IPS-15b (cell line): Measurements from ENCODE around the gene PRSS27.
"Not testable (repeated sequence)": the region's sequence is repeated elsewhere in the genome, so short reads cannot be mapped to it uniquely, and the experiment has no call there.

Experiments
- H3K27me3 ChIP-seq: one replicate; pipeline ENCODE4 v1.6.1; 2013; ENCODE audit warnings: low read length; ENCODE audit not compliant: control insufficient read depth, insufficient read depth
- H3K36me3 ChIP-seq: one replicate; pipeline ENCODE4 v1.6.1; 2013; ENCODE audit warnings: low read length; ENCODE audit not compliant: control insufficient read depth, insufficient read depth
- H3K4me1 ChIP-seq: one replicate; pipeline ENCODE4 v1.6.1; 2013; ENCODE audit warnings: mild to moderate bottlenecking, low read length; ENCODE audit not compliant: control insufficient read depth, insufficient read depth
- H3K4me3 ChIP-seq: one replicate; pipeline ENCODE4 v1.5.1; 2013; ENCODE audit warnings: low read depth, low read length
- H3K9ac ChIP-seq: one replicate; pipeline ENCODE4 v1.6.1; 2013; ENCODE audit warnings: low read depth, mild to moderate bottlenecking, low read length
- H3K9me3 ChIP-seq: one replicate; pipeline ENCODE4 v1.6.1; 2013; ENCODE audit warnings: mild to moderate bottlenecking, low read length; ENCODE audit not compliant: control insufficient read depth, insufficient read depth

Gene PRSS27

GRCh38 chr16:2683041-2683440 lies 37.0 kb downstream of the PRSS27 start:
- not testable (repeated sequence) for H3K36me3 ChIP-seq, H3K27me3 ChIP-seq, H3K9me3 ChIP-seq, H3K4me1 ChIP-seq
- H3K4me3 ChIP-seq, result peak overlapping the region; percentile 99
- peak overlapping the region; percentile 94 for H3K9ac ChIP-seq

GRCh38 chr16:2682209-2683021 lies 37.6 kb downstream of the PRSS27 start, which contains the start of gene KCTD5:
Gene KCTD5, plus strand, starts transcription at chr16:2682523. Its CDS starts 26 bp downstream, at chr16:2682549.
- Histone ChIP-seq H3K9me3 (no peaks in the 10 kb centered on the region), H3K4me3 (peak within 1 kb of the TSS; percentile 99), H3K27me3 (no peaks in the 10 kb centered on the region), H3K4me1 (no peaks in the 10 kb centered on the region), H3K36me3 (no peaks in the 10 kb centered on the region), H3K9ac (peak within 1 kb of the TSS; percentile 94)

GRCh38 chr16:2680360-2680759 lies 39.7 kb downstream of the PRSS27 start:
- not testable (repeated sequence) for H3K9ac ChIP-seq, H3K4me3 ChIP-seq, H3K36me3 ChIP-seq, H3K9me3 ChIP-seq, H3K4me1 ChIP-seq, H3K27me3 ChIP-seq

- not testable (repeated sequence) for H3K27me3 ChIP-seq, H3K4me3 ChIP-seq, H3K9ac ChIP-seq, H3K36me3 ChIP-seq, H3K4me1 ChIP-seq, H3K9me3 ChIP-seq
These were observed 40.1 kb downstream of the PRSS27 start for GRCh38 chr16:2679902-2680301.

- H3K4me1 ChIP-seq, H3K9me3 ChIP-seq, H3K36me3 ChIP-seq, H3K9ac ChIP-seq, H3K4me3 ChIP-seq, H3K27me3 ChIP-seq: not testable (repeated sequence)
These were observed 41.6 kb downstream of the PRSS27 start for GRCh38 chr16:2678206-2678965.

GRCh38 chr16:2676937-2677336 lies 43.1 kb downstream of the PRSS27 start:
- not testable (repeated sequence) for H3K27me3 ChIP-seq, H3K4me1 ChIP-seq, H3K36me3 ChIP-seq, H3K9ac ChIP-seq, H3K4me3 ChIP-seq, H3K9me3 ChIP-seq

GRCh38 chr16:2675714-2676113 lies 44.3 kb downstream of the PRSS27 start:
- Histone ChIP-seq H3K4me3 (no peak overlapping the region), H3K9ac (no peak overlapping the region)

GRCh38 chr16:2675021-2675420 lies 45.0 kb downstream of the PRSS27 start:
- Histone ChIP-seq H3K4me3 (no peak overlapping the region), H3K36me3 (no peaks in the 10 kb centered on the region), H3K4me1 (no peaks in the 10 kb centered on the region), H3K27me3 (no peaks in the 10 kb centered on the region), H3K9me3 (no peaks in the 10 kb centered on the region), H3K9ac (no peak overlapping the region)

More at GRCh38 chr16:2675714-2676113, 44.3 kb downstream of the PRSS27 start:
- H3K4me1 ChIP-seq, result no peaks in the 10 kb centered on the region
- H3K36me3 ChIP-seq, result no peaks in the 10 kb centered on the region
- H3K27me3 ChIP-seq, result no peaks in the 10 kb centered on the region
- no peaks in the 10 kb centered on the region for H3K9me3 ChIP-seq

GRCh38 chr16:2673066-2673999 lies 46.7 kb downstream of the PRSS27 start:
- no peak overlapping the region for H3K9ac ChIP-seq
- no peaks in the 10 kb centered on the region for H3K36me3 ChIP-seq
- no peaks in the 10 kb centered on the region for H3K27me3 ChIP-seq
- H3K4me1 ChIP-seq, result no peaks in the 10 kb centered on the region
- no peaks in the 10 kb centered on the region for H3K9me3 ChIP-seq
- H3K4me3 ChIP-seq, result peak overlapping the region; percentile 69

- no peaks in the 10 kb centered on the region for H3K4me1 ChIP-seq
- no peaks in the 10 kb centered on the region for H3K36me3 ChIP-seq
- no peak overlapping the region for H3K4me3 ChIP-seq
- H3K27me3 ChIP-seq, result no peaks in the 10 kb centered on the region
- H3K9ac ChIP-seq, result no peak overlapping the region
- H3K9me3 ChIP-seq, result no peaks in the 10 kb centered on the region
These were observed 48.3 kb downstream of the PRSS27 start for GRCh38 chr16:2671741-2672140.

- not testable (repeated sequence) for H3K4me1 ChIP-seq, H3K36me3 ChIP-seq, H3K9ac ChIP-seq, H3K9me3 ChIP-seq, H3K4me3 ChIP-seq, H3K27me3 ChIP-seq
These were observed 48.8 kb downstream of the PRSS27 start for GRCh38 chr16:2671193-2671592.
